Activated CD8-positive, alpha-beta T cell treated with anti-CD3 and anti-CD28 coated beads for 36 hours (primary cell): ENCODE measurements around the gene TAGAP. TPM values are rescaled to one million over a fixed set of nuclear protein-coding genes. Genes with fewer than 3 reads are reported as not detected.

Experiments used
- ATAC-seq: fragments of 200-7000 bp; cut with Tn5 transposase; one replicate; pipeline ENCODE4 v1.10.0; 2021; ENCODE audit warnings: mild to moderate bottlenecking, moderate library complexity
- CTCF ChIA-PET: fragments of 350-600 bp; sonication (Branson Sonifier 250); formaldehyde crosslinking; loops from one replicate; lab custom pipeline; 2021; ENCODE audit warnings: antibody characterized with exemption; lab: Charles Lee
- POLR2A ChIA-PET: fragments of 350-600 bp; sonication (Branson Sonifier 250); formaldehyde crosslinking; loops from one replicate; lab custom pipeline; 2021; ENCODE audit warnings: antibody characterized with exemption; lab: Charles Lee
- DNase-seq: peaks from one replicate; pipeline ENCODE4 v3.0.0-alpha.2; 2020
- H3K27ac Mint-ChIP-seq: one replicate; pipeline ENCODE4 v1.8.0; 2021; ENCODE audit warnings: mild to moderate bottlenecking, mixed read lengths
- H3K27me3 Mint-ChIP-seq: one replicate; pipeline ENCODE4 v1.8.0; 2021; ENCODE audit warnings: mixed read lengths
- H3K36me3 Mint-ChIP-seq: one replicate; pipeline ENCODE4 v1.8.0; 2021; ENCODE audit warnings: low read depth, mixed read lengths
- H3K4me1 Mint-ChIP-seq: one replicate; pipeline ENCODE4 v1.8.0; 2021; ENCODE audit warnings: low read depth, mixed read lengths
- H3K4me3 Mint-ChIP-seq: one replicate; pipeline ENCODE4 v1.8.0; 2021; ENCODE audit warnings: mild to moderate bottlenecking, moderate library complexity, mixed read lengths
- H3K9me3 Mint-ChIP-seq: one replicate; pipeline ENCODE4 v1.8.0; 2021; ENCODE audit warnings: mixed read lengths
- CTCF ChIP-seq: fragments of 200-600 bp; IDR thresholded peaks from one replicate; pipeline ENCODE4 v1.8.0; 2022; ENCODE audit warnings: antibody characterized with exemption, mild to moderate bottlenecking
- intact Hi-C: fragments of 100-400 bp; cut with micrococcal nuclease; formaldehyde crosslinking; loops from one replicate; pipeline ENCODE4 v1.10.0; 2022
- total RNA-seq, 2 experiments: library from RNA; stranded (reverse); gene quantifications; one replicate each; pipeline ENCODE4 v1.2.3, GENCODE V29; 2021

TAGAP gene
- total RNA-seq, 2 experiments from 2014 or later, result 112 to 113 TPM

DNA sequence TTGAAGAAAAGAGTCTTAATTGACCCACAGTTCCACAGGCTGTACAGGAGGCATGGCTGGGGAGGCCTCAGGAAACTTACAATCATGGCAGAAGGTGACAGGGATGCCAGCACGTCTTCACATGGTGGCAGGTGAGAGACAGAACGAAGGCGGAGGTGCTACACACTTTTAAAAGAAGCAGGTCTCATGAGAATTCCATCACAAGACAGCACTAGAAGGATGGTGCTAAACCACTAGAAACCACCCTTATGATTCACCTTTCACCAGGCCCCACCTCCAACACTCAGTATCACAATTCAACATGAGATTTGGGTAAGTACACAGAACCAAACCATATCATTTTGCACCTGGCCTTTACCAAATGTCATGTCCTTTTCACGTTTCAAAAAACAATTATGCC lies 20.9 kb downstream of the TAGAP start:
- peak; percentile 97 for ATAC-seq
- ChIA-PET CTCF (interaction anchor here (1.4 to 2.4 kb wide), 2 partner anchors 80 to 111 kb away, joined by 3 to 11 read pairs; no protein-coding TSS in a partner anchor), POLR2A (interaction anchor here (12.5 kb wide), 1 partner anchor 13 kb away, joined by 196 read pairs; no protein-coding TSS in a partner anchor)
- Mint-ChIP-seq H3K4me1 (peaks cover 37% of the 10 kb centered on the region), H3K36me3 (peaks cover 52% of the 10 kb centered on the region), H3K4me3 (no peak overlapping the region), H3K9me3 (peaks cover 46% of the 10 kb centered on the region), H3K27me3 (no peaks in the 10 kb centered on the region), H3K27ac (peak overlapping the region; percentile 93)
- TF ChIP-seq CTCF, result no peak
- DNase-seq, result peak; percentile 76
- intact Hi-C loops, result no loop called here

DNA sequence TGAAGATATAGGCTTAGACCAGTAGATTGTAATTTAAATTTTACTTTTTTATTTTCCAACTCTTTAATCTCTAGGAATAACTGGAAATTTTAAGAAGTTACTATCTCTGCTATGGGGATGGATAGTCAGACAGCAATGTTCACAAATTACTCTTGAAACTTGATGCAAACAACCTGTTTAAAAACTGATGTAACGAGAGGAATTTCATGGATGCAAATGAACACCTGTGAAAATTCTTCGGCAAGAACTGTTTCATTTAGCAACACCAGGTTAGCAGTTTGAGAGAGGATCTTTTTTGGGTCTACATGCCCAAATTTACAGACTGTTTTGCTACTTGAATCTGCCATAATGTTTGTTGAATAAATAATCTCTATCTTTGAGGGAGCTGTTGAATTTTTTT lies 24.8 kb downstream of the TAGAP start:
- DNase-seq (no peak), ATAC-seq (no peak)
- no peaks in the 10 kb centered on the region for H3K27me3 Mint-ChIP-seq
- no peak for TF ChIP-seq CTCF
- H3K27ac Mint-ChIP-seq, result no peak overlapping the region
- peaks cover 47% of the 10 kb centered on the region for H3K36me3 Mint-ChIP-seq
- CTCF ChIA-PET, result interaction anchor here (1.1 to 18.7 kb wide), 4 partner anchors 10 to 87 kb away, joined by 3 to 506 read pairs (median 5); no protein-coding TSS in a partner anchor
- H3K4me1 Mint-ChIP-seq, result peaks cover 63% of the 10 kb centered on the region
- peaks cover 34% of the 10 kb centered on the region for H3K9me3 Mint-ChIP-seq
- no peak overlapping the region for H3K4me3 Mint-ChIP-seq
- intact Hi-C loops, result no loop called here
- POLR2A ChIA-PET, result interaction anchor here (2.0 to 12.5 kb wide), 3 partner anchors 17 to 43 kb away, joined by 7 to 196 read pairs (median 13); partner anchors contain the start of gene RSPH3

- Mint-ChIP-seq H3K9me3 (peaks cover 16% of the 10 kb centered on the region), H3K4me1 (peaks cover 68% of the 10 kb centered on the region), H3K36me3 (peaks cover 28% of the 10 kb centered on the region), H3K27me3 (no peaks in the 10 kb centered on the region), H3K27ac (peak overlapping the region; percentile 96), H3K4me3 (peak overlapping the region; percentile 14)
- CTCF ChIA-PET, result interaction anchor here (0.7 to 18.7 kb wide), 16 partner anchors 7 to 138 kb away, joined by 3 to 506 read pairs (median 7); partner anchors contain the start of genes RSPH3 and TAGAP
- peak; percentile 85 for ATAC-seq
- no peak for DNase-seq
- TF ChIP-seq CTCF, result no peak
- intact Hi-C loops, result loop anchor here (2.0 kb wide), 2 partner anchors 21 to 89 kb away; no protein-coding TSS in a partner anchor
- POLR2A ChIA-PET, result interaction anchor here (0.7 to 12.5 kb wide), 13 partner anchors 9 to 89 kb away, joined by 3 to 196 read pairs (median 8); partner anchors contain the start of genes RSPH3 and TAGAP
These were observed 26.8 kb downstream of the TAGAP start for GRCh38 chr6:159017757-159018559.

DNA sequence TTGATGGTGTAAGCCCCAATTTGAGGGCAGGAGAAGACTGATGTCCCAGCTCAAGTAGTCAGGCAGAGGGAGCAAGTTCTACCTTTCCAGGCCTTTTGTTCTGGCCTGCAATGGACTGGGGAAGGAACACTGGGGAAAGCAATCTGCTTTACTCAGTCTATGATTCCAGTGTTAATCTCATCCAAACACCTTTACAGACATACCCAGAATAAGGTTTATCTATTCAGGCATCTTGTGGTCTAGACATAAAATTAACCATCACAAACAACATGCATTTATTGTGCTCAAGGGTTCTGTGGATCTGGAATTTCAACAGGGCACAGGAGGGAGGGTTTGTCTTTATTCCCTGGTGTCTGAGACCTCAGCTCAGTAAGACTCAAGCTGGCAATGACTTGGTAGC lies 30.4 kb downstream of the TAGAP start:
- DNase-seq (no peak), ATAC-seq (no peak)
- Mint-ChIP-seq H3K27ac (peak overlapping the region; percentile 26), H3K4me1 (peaks cover 66% of the 10 kb centered on the region), H3K4me3 (no peak overlapping the region), H3K27me3 (no peaks in the 10 kb centered on the region), H3K9me3 (peaks cover 3% of the 10 kb centered on the region), H3K36me3 (peaks cover 12% of the 10 kb centered on the region)
- TF ChIP-seq CTCF, result no peak
- intact Hi-C loops, result no loop called here
- ChIA-PET POLR2A (interaction anchor here (1.1 to 2.2 kb wide), 4 partner anchors 25 to 81 kb away, joined by 3 to 8 read pairs (median 4); partner anchors contain the start of gene TAGAP), CTCF (interaction anchor here (2.5 to 18.7 kb wide), 2 partner anchors 93 to 121 kb away, joined by 16 to 506 read pairs; no protein-coding TSS in a partner anchor)
